ENCODE data around the gene CRYL1.

DNA sequence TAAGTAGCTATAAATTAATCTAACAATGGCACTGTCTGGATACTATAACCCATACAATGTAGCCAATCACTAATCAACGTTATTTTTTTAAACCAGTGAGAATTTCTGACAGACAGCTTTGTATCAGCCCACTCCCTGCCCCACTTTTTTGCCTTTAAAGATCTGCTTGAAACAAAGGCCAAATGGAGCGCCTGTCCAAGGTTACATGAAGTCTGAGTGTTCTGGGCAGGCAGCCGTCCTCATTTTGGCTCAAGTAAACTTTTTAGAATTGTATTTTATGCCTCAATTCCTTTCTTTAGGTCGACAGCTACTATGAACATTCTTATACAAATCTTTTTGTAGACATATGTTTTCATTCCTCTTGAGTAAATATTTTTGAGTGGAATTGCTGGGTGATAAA lies 47.5 kb upstream of the CRYL1 start:
- TF ChIP-seq, protein P1, sequence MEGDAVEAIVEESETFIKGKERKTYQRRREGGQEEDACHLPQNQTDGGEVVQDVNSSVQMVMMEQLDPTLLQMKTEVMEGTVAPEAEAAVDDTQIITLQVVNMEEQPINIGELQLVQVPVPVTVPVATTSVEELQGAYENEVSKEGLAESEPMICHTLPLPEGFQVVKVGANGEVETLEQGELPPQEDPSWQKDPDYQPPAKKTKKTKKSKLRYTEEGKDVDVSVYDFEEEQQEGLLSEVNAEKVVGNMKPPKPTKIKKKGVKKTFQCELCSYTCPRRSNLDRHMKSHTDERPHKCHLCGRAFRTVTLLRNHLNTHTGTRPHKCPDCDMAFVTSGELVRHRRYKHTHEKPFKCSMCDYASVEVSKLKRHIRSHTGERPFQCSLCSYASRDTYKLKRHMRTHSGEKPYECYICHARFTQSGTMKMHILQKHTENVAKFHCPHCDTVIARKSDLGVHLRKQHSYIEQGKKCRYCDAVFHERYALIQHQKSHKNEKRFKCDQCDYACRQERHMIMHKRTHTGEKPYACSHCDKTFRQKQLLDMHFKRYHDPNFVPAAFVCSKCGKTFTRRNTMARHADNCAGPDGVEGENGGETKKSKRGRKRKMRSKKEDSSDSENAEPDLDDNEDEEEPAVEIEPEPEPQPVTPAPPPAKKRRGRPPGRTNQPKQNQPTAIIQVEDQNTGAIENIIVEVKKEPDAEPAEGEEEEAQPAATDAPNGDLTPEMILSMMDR (IDR thresholded peaks at IDR 0.05) = no peak
- TF ChIP-seq TCF7L2 (IDR thresholded peaks at IDR 0.05; ENCODE audit: low read depth, low read length) = no peak
- no peak for TF ChIP-seq POLR2AphosphoS5 (IDR thresholded peaks at IDR 0.05; ENCODE audit: low read depth, low read length)
- TF ChIP-seq, protein P2, sequence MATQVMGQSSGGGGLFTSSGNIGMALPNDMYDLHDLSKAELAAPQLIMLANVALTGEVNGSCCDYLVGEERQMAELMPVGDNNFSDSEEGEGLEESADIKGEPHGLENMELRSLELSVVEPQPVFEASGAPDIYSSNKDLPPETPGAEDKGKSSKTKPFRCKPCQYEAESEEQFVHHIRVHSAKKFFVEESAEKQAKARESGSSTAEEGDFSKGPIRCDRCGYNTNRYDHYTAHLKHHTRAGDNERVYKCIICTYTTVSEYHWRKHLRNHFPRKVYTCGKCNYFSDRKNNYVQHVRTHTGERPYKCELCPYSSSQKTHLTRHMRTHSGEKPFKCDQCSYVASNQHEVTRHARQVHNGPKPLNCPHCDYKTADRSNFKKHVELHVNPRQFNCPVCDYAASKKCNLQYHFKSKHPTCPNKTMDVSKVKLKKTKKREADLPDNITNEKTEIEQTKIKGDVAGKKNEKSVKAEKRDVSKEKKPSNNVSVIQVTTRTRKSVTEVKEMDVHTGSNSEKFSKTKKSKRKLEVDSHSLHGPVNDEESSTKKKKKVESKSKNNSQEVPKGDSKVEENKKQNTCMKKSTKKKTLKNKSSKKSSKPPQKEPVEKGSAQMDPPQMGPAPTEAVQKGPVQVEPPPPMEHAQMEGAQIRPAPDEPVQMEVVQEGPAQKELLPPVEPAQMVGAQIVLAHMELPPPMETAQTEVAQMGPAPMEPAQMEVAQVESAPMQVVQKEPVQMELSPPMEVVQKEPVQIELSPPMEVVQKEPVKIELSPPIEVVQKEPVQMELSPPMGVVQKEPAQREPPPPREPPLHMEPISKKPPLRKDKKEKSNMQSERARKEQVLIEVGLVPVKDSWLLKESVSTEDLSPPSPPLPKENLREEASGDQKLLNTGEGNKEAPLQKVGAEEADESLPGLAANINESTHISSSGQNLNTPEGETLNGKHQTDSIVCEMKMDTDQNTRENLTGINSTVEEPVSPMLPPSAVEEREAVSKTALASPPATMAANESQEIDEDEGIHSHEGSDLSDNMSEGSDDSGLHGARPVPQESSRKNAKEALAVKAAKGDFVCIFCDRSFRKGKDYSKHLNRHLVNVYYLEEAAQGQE (IDR thresholded peaks at IDR 0.05; ENCODE audit: insufficient read depth in 1 of 2, low read depth in 2 of 2, low read length in 1 of 2) = no peak
- no peak for TF ChIP-seq SIN3A (IDR thresholded peaks at IDR 0.05; ENCODE audit: borderline replicate concordance, insufficient read depth, low read depth, low read length)

Data from Panc1 (cell line).